ENCODE results near the gene RSPH9.

The RSPH9 gene

GRCh38 chr6:43709654-43710303 lies 64.9 kb downstream of the RSPH9 start:
- peak overlapping the region; percentile 23 for H2AK5ac ChIP-seq (ENCODE audit: low read depth, low read length)

GRCh38 chr6:43710576-43710975 lies 65.7 kb downstream of the RSPH9 start:
- H3K4me2 ChIP-seq (ENCODE audit: insufficient read depth, low read length, poor library complexity, severe bottlenecking), result no peak overlapping the region
- no peak overlapping the region for H3K14ac ChIP-seq (ENCODE audit: low read length)
- H3K23ac ChIP-seq (ENCODE audit: low read depth, low read length, poor library complexity), result no peak overlapping the region
- no peaks in the 10 kb centered on the region for H3K79me1 ChIP-seq (ENCODE audit: low read depth, low read length)
- no peak overlapping the region for H2BK15ac ChIP-seq (ENCODE audit: low read length)
- no peak overlapping the region for H2BK12ac ChIP-seq (ENCODE audit: low read length)
- H2AFZ ChIP-seq (ENCODE audit: low read length), result no peak overlapping the region
- H3K18ac ChIP-seq (ENCODE audit: low read length), result no peak overlapping the region
- no peak overlapping the region for H2BK5ac ChIP-seq (ENCODE audit: low read length)
- DNase-seq (ENCODE audit: low spot score), result no peak
- no peak overlapping the region for H3K4ac ChIP-seq (ENCODE audit: low read length)
- H4K91ac ChIP-seq (ENCODE audit: low read depth, low read length, poor library complexity), result no peak overlapping the region
- H3K4me1 ChIP-seq (ENCODE audit: control insufficient read depth in 2 of 2, insufficient read depth in 1 of 2, low read depth in 1 of 2, low read length in 2 of 2), result peaks cover 13 to 36% of the 10 kb centered on the region in 2 donors
- no peak overlapping the region for H3K4me3 ChIP-seq (ENCODE audit: low read length in 2 of 2)
- no peak overlapping the region for H2AK5ac ChIP-seq (ENCODE audit: low read depth, low read length)
- no peak overlapping the region for H3K27ac ChIP-seq (replicated peaks; ENCODE audit: low read length)
- WGBS, 2 donors (ENCODE audit: extremely low coverage in 2 of 2, insufficient read length in 2 of 2, insufficient replicate concordance in 1 of 2), result no CpG with 5 or more reads among the region's 4 CpGs
- H3K9ac ChIP-seq (ENCODE audit: low read depth, low read length, poor library complexity), result no peak overlapping the region
- H3K9me3 ChIP-seq (replicated peaks in 1 of 2; ENCODE audit: control insufficient read depth in 2 of 2, insufficient read depth in 1 of 2, low read depth in 1 of 2, low read length in 2 of 2), result no peaks in the 10 kb centered on the region
- H3K36me3 ChIP-seq (replicated peaks in 1 of 2; ENCODE audit: control insufficient read depth in 2 of 2, insufficient read depth in 2 of 2, low read length in 2 of 2), result no peaks in the 10 kb centered on the region
- H3K27me3 ChIP-seq (ENCODE audit: control insufficient read depth in 3 of 3, insufficient read depth in 3 of 3, low read depth in 1 of 3, low read length in 3 of 3), result no peaks in the 10 kb centered on the region
- H4K8ac ChIP-seq (ENCODE audit: low read depth, low read length), result no peak overlapping the region
- H2BK120ac ChIP-seq (ENCODE audit: low read depth, low read length), result no peak overlapping the region

More at GRCh38 chr6:43709654-43710303, 64.9 kb downstream of the RSPH9 start:
- H3K36me3 ChIP-seq (replicated peaks in 1 of 2; ENCODE audit: control insufficient read depth in 2 of 2, insufficient read depth in 2 of 2, low read length in 2 of 2), result no peaks in the 10 kb centered on the region
- H3K4ac ChIP-seq (ENCODE audit: low read length), result no peak overlapping the region
- no peak overlapping the region for H3K9ac ChIP-seq (ENCODE audit: low read depth, low read length, poor library complexity)
- H3K18ac ChIP-seq (ENCODE audit: low read length), result no peak overlapping the region
- no peak overlapping the region for H3K4me2 ChIP-seq (ENCODE audit: insufficient read depth, low read length, poor library complexity, severe bottlenecking)
- peaks cover 11 to 42% of the 10 kb centered on the region in 2 donors for H3K4me1 ChIP-seq (ENCODE audit: control insufficient read depth in 2 of 2, insufficient read depth in 1 of 2, low read depth in 1 of 2, low read length in 2 of 2)
- H3K27ac ChIP-seq (replicated peaks; ENCODE audit: low read length), result no peak overlapping the region
- no peak overlapping the region for H3K14ac ChIP-seq (ENCODE audit: low read length)
- H3K9me3 ChIP-seq (replicated peaks in 1 of 2; ENCODE audit: control insufficient read depth in 2 of 2, insufficient read depth in 1 of 2, low read depth in 1 of 2, low read length in 2 of 2), result no peaks in the 10 kb centered on the region
- H2BK15ac ChIP-seq (ENCODE audit: low read length), result no peak overlapping the region
- H2BK12ac ChIP-seq (ENCODE audit: low read length), result no peak overlapping the region
- H4K8ac ChIP-seq (ENCODE audit: low read depth, low read length), result no peak overlapping the region
- H2BK5ac ChIP-seq (ENCODE audit: low read length), result no peak overlapping the region
- H3K23ac ChIP-seq (ENCODE audit: low read depth, low read length, poor library complexity), result no peak overlapping the region
- DNase-seq (ENCODE audit: low spot score), result no peak
- H3K27me3 ChIP-seq (ENCODE audit: control insufficient read depth in 3 of 3, insufficient read depth in 3 of 3, low read depth in 1 of 3, low read length in 3 of 3), result no peaks in the 10 kb centered on the region
- no CpG with 5 or more reads among the region's 7 CpGs for WGBS, 2 donors (ENCODE audit: extremely low coverage in 2 of 2, insufficient read length in 2 of 2, insufficient replicate concordance in 1 of 2)
- H3K79me1 ChIP-seq (ENCODE audit: low read depth, low read length), result no peaks in the 10 kb centered on the region
- H2BK120ac ChIP-seq (ENCODE audit: low read depth, low read length), result no peak overlapping the region
- no peak overlapping the region for H4K91ac ChIP-seq (ENCODE audit: low read depth, low read length, poor library complexity)
- H2AFZ ChIP-seq (ENCODE audit: low read length), result no peak overlapping the region
- no peak overlapping the region for H3K4me3 ChIP-seq (ENCODE audit: low read length in 2 of 2)

DNA sequence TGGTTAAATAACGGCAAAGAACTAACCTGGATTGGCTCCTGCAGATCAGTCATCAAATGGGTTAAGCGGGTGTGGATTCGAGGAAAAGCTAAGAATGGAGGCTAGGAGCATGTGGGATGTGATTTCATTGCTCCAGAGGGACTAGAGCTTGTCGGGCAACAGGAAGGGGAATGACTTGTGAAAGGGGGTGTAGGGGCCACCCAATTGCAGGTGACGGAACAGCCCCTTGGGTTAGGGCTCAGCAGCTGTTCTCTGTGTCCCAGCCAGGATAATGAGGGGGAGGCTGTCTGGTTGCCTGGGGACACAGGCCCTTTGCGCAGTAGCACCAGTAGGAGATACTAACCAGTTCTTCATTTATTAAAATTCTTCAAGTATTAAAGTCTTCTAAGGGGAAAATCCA lies 67.7 kb downstream of the RSPH9 start:
- WGBS, 2 donors (ENCODE audit: extremely low coverage in 2 of 2, insufficient read length in 2 of 2, insufficient replicate concordance in 1 of 2), result no CpG with 5 or more reads among the region's 6 CpGs
- no peak for DNase-seq (ENCODE audit: low spot score)
- no peak overlapping the region for H2AFZ ChIP-seq (ENCODE audit: low read length)
- no peaks in the 10 kb centered on the region for H3K79me1 ChIP-seq (ENCODE audit: low read depth, low read length)
- no peak overlapping the region for H2AK5ac ChIP-seq (ENCODE audit: low read depth, low read length)
- H3K4ac ChIP-seq (ENCODE audit: low read length), result no peak overlapping the region
- H3K4me2 ChIP-seq (ENCODE audit: insufficient read depth, low read length, poor library complexity, severe bottlenecking), result no peak overlapping the region
- no peaks in the 10 kb centered on the region for H3K9me3 ChIP-seq (replicated peaks in 1 of 2; ENCODE audit: control insufficient read depth in 2 of 2, insufficient read depth in 1 of 2, low read depth in 1 of 2, low read length in 2 of 2)
- H3K14ac ChIP-seq (ENCODE audit: low read length), result no peak overlapping the region
- H2BK5ac ChIP-seq (ENCODE audit: low read length), result no peak overlapping the region
- H2BK12ac ChIP-seq (ENCODE audit: low read length), result no peak overlapping the region
- no peak overlapping the region for H3K9ac ChIP-seq (ENCODE audit: low read depth, low read length, poor library complexity)
- no peaks in the 10 kb centered on the region for H3K36me3 ChIP-seq (replicated peaks in 1 of 2; ENCODE audit: control insufficient read depth in 2 of 2, insufficient read depth in 2 of 2, low read length in 2 of 2)
- peak overlapping the region; percentile 66 for H3K18ac ChIP-seq (ENCODE audit: low read length)
- peak overlapping the region; percentile 45 for H4K8ac ChIP-seq (ENCODE audit: low read depth, low read length)
- no peak overlapping the region for H3K4me3 ChIP-seq (ENCODE audit: low read length in 2 of 2)
- no peak overlapping the region for H2BK120ac ChIP-seq (ENCODE audit: low read depth, low read length)
- H3K27ac ChIP-seq (replicated peaks; ENCODE audit: low read length), result no peak overlapping the region
- H3K23ac ChIP-seq (ENCODE audit: low read depth, low read length, poor library complexity), result no peak overlapping the region
- peaks cover 0 to 6% (median 0%) of the 10 kb centered on the region in 3 experiments for H3K27me3 ChIP-seq (ENCODE audit: control insufficient read depth in 3 of 3, insufficient read depth in 3 of 3, low read depth in 1 of 3, low read length in 3 of 3)
- H2BK15ac ChIP-seq (ENCODE audit: low read length), result no peak overlapping the region
- H4K91ac ChIP-seq (ENCODE audit: low read depth, low read length, poor library complexity), result no peak overlapping the region
- peaks cover 11 to 18% of the 10 kb centered on the region in 2 donors for H3K4me1 ChIP-seq (ENCODE audit: control insufficient read depth in 2 of 2, insufficient read depth in 1 of 2, low read depth in 1 of 2, low read length in 2 of 2)

GRCh38 chr6:43713643-43714310 lies 68.9 kb downstream of the RSPH9 start:
- Histone ChIP-seq H2AK5ac (ENCODE audit: low read depth, low read length) (peak overlapping the region; percentile 72), H3K36me3 (replicated peaks in 1 of 2; ENCODE audit: control insufficient read depth in 2 of 2, insufficient read depth in 2 of 2, low read length in 2 of 2) (no peaks in the 10 kb centered on the region), H3K4me1 (ENCODE audit: control insufficient read depth in 2 of 2, insufficient read depth in 1 of 2, low read depth in 1 of 2, low read length in 2 of 2) (peaks cover 11 to 13% of the 10 kb centered on the region in 2 donors), H3K18ac (ENCODE audit: low read length) (peak overlapping the region; percentile 61), H4K8ac (ENCODE audit: low read depth, low read length) (no peak overlapping the region), H3K4me3 (ENCODE audit: low read length in 2 of 2) (no peak overlapping the region), H3K14ac (ENCODE audit: low read length) (peak overlapping the region; percentile 63), H3K79me1 (ENCODE audit: low read depth, low read length) (no peaks in the 10 kb centered on the region), H2BK15ac (ENCODE audit: low read length) (peak overlapping the region; percentile 54), H2BK12ac (ENCODE audit: low read length) (no peak overlapping the region), H3K9ac (ENCODE audit: low read depth, low read length, poor library complexity) (no peak overlapping the region), H3K4me2 (ENCODE audit: insufficient read depth, low read length, poor library complexity, severe bottlenecking) (no peak overlapping the region), H2AFZ (ENCODE audit: low read length) (no peak overlapping the region), H3K4ac (ENCODE audit: low read length) (no peak overlapping the region), H3K27ac (replicated peaks; ENCODE audit: low read length) (no peak overlapping the region), H2BK120ac (ENCODE audit: low read depth, low read length) (peak overlapping the region; percentile 1), H2BK5ac (ENCODE audit: low read length) (no peak overlapping the region), H3K23ac (ENCODE audit: low read depth, low read length, poor library complexity) (no peak overlapping the region), H4K91ac (ENCODE audit: low read depth, low read length, poor library complexity) (no peak overlapping the region), H3K27me3 (ENCODE audit: control insufficient read depth in 3 of 3, insufficient read depth in 3 of 3, low read depth in 1 of 3, low read length in 3 of 3) (peaks cover 0 to 9% (median 0%) of the 10 kb centered on the region in 3 experiments), H3K9me3 (replicated peaks in 1 of 2; ENCODE audit: control insufficient read depth in 2 of 2, insufficient read depth in 1 of 2, low read depth in 1 of 2, low read length in 2 of 2) (no peaks in the 10 kb centered on the region)
- DNase-seq (ENCODE audit: low spot score), result no peak
- WGBS, 2 donors (ENCODE audit: extremely low coverage in 2 of 2, insufficient read length in 2 of 2, insufficient replicate concordance in 1 of 2), result no CpG with 5 or more reads among the region's 13 CpGs
